GM19043 (cell line): ENCODE data around the gene TPST2.

ENCODE experiments used
- ATAC-seq: cut with Tn5 transposase; IDR thresholded peaks from one replicate; pipeline ENCODE4 v1.9.1; 2021; ENCODE audit warnings: low read depth; ENCODE audit not compliant: unreplicated experiment

TPST2 gene

GRCh38 chr22:26508148-26508547 is 81.8 kb downstream of the TPST2 start:
- no peak for ATAC-seq

- ATAC-seq: no peak
Observed at GRCh38 chr22:26503758-26504157, 86.2 kb downstream of the TPST2 start.

GRCh38 chr22:26502688-26503561 is 87.0 kb downstream of the TPST2 start:
- ATAC-seq: no peak

- ATAC-seq: no peak
Observed at GRCh38 chr22:26501996-26502395, 87.9 kb downstream of the TPST2 start.

- ATAC-seq: no peak
Observed at GRCh38 chr22:26499188-26499703, 90.7 kb downstream of the TPST2 start.

GRCh38 chr22:26496456-26496855 is 93.5 kb downstream of the TPST2 start:
- ATAC-seq: no peak

DNA sequence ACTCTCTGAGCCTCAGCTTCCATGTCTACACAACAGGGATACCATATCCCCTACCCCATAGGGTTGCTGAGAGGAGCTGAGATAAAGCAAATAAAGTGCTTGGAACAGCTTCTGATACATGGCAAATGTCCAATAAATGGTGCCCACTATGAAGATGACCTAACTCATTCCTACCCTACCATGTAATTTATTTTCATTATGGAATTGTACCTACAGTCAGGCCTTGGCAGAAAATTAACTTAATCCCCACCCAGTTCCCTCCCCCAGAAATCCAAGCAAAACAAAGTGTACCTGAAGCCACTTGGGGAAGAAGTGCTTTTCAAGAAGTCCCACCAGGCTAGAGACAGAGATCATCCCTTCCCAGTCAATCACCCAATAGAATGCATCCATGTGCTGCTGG is 95.4 kb downstream of the TPST2 start:
- no peak for ATAC-seq

DNA sequence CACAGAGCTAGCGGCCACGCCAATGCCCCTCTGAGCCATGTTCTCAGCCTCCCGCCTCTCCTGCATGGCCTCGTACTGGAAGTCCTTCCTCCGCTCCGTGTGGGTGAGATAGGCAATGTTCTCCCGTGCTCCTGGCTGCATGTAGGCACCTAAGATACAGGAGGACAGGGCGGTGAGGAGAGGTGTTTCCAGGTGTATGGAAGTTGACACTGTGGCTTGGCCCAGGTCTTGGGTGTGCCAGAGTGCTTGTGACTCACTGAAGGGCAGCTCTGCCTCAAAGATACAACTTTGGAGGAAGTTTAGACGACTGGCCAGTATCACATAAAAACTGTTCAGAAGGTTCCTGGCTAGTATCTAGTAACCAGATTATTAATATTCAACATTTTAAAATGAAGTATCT is 97.7 kb downstream of the TPST2 start:
- no peak for ATAC-seq

DNA sequence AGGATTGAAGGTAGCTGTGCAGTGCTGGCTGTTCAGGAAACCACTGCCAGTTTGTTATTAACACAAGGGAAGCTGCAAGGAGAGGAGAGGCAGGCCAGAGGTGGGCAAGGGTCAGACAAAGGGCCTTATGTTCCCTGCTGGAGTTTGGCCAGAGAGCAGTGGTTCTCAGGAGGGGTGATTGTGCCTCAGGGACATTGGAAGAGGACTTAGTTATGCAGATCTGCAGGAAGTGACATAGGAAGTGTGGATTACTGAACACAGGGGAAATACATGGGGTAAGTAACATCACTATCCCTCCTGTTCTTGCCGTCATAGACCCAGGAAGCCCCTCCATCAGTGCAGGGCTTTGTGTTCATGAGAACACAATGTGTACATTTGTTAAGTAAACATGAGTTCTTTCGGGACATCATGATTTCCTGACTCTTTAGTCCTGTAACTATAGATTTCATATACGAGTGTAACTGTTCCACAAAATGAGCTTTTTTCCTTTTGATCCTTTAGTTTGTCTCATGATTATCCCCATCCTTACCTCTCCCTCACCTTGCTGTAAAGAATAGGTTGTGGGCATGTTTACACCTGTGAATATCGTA is 100.4 kb downstream of the TPST2 start:
- no peak for ATAC-seq

DNA sequence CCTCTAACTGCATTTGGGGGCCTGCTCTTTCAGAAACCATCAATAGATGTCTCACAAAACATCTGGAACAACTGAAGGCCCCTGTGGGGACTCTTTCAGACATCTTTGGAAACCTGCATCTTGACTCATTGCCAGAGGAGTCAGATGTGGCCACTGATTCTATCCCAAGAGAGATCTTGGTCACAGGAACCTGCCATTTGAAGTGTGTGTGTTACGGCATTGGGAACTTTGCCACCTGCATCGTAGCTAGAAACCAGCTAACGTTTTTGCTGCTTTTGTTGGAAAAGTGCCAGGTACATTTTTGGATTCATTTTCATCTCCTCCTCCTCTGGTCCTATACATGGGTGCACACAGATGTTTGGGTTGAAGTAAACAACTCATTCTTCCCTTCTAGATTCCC is 101.9 kb downstream of the TPST2 start:
- ATAC-seq: no peak

DNA sequence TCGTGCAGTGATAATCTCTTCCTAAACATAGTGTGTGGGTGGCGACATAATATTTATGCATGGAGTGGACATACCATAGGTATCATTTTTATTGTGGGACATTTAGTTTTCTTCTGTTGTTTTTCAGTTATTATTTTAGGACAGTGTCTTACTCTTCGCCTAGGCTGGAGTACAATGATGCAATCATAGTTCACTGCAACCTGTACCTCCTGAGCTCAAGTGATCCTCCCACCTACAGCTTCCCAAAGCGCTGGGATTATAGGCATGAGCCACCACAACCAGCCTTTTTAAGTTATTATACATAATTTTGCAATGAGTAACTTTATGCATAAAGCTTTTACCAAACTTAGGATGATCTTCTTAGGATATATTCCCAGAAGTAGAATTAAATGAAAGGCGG is 103.5 kb downstream of the TPST2 start:
- no peak for ATAC-seq

GRCh38 chr22:26485806-26486390 is 104.0 kb downstream of the TPST2 start:
- no peak for ATAC-seq

GRCh38 chr22:26485013-26485412 is 104.9 kb downstream of the TPST2 start:
- ATAC-seq: no peak

DNA sequence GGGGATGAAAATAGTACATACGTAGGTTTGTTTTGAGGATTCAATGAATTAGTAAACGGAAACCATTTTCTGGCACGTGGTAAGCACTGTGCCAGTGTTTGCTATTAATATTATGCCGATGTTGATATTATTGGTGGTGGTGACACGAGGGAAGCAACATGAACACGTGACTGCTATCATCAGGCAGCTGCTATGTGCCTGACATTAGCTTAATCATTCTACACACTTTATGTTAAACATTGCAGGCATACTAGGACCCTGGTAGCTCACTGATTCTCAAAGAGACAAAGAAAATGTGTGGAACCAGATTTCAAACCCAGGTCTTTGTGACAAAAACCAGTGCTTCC is 105.6 kb downstream of the TPST2 start:
- ATAC-seq: no peak

DNA sequence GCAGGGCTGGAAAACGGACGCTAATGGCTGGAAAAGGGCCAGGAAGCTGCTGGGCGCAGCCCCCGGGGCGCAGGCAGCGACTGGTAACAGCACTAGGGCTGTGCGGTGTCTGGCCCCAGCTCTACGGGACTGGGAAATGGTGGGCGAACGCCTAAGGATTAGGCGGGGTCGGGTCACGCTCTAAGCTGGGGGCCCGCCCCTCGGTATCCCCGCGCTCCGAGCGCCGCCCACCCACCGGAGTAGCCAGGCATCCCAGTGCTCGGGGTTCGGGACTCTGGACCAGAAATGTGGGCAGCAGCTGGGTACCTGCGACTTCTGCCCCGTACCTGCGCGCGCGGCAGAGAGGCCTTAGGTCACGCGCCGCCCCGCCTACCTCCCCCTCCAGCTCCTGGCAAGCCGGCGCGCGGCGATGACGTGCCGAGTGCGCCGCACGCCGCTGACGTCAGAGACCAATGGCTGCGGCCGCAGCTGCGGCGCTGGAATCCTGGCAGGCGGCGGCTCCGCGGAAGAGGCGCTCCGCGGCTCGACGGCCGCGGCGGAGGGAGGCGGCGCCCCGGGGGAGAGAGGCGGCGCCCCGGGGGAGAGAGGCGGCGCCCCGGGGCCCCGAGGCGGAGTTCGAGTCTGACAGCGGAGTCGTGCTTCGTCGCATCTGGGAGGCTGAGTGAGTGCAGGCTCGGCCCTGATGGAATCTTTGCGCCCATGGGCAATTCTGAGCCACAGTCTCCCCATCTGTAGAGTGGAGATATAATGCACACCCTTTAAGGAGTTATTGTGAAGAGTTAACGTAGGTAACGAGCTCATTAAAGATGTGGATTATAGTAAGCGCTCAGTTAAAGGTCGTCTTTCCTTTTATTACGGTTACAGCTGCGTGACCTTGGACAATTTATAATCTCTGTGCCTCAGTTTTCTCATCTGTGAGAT is 106.2 kb downstream of the TPST2 start, which contains the start of the genes HPS4 and SRRD:
TSS of gene HPS4 (minus strand) at position 345 of the 921 bp plus-strand sequence. CDS start 2,021 bp downstream, outside the sequence.
TSS of gene SRRD (plus strand) at position 439 of the 921 bp plus-strand sequence. CDS start at position 453, 14 bp downstream.
- no peak for ATAC-seq

GRCh38 chr22:26483043-26483438 is 106.9 kb downstream of the TPST2 start:
- no peak for ATAC-seq

DNA sequence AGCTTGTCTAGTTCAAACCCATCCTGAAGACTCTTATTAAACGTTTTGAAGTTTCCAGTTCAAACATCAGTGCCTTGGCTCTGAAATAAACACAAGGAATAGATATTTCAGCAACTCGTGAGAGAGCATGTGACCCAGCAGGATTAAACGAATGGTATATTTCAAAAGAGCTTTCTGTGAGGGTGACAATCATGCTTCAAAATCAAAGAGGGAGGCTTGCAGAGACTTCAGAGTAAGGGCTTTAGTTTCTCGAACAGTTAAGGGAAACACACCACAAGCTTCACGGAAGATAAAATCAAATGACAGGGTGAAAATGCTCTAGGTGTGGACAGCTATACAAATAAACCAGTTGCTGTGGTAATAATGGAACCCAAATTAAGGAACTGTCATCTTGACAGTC is 107.8 kb downstream of the TPST2 start:
- no peak for ATAC-seq

GRCh38 chr22:26481694-26482093 is 108.2 kb downstream of the TPST2 start:
- ATAC-seq: no peak

- no peak for ATAC-seq
Observed at GRCh38 chr22:26481112-26481693, 108.7 kb downstream of the TPST2 start.

GRCh38 chr22:26480611-26480932 is 109.4 kb downstream of the TPST2 start:
- ATAC-seq: no peak
